ENCODE results near the gene SMOC2. TPM values are rescaled to one million over a fixed set of nuclear protein-coding genes. Genes with fewer than 3 reads are reported as not detected.

The SMOC2 gene
- total RNA-seq, 1 experiment from 2014 or later = 2.1 TPM

- Histone ChIP-seq H3T11ph (ENCODE audit: low read length) (no peak overlapping the region), H3K9me3 (ENCODE audit: control insufficient read depth, low read depth, low read length) (no peaks in the 10 kb centered on the region), H2BK15ac (ENCODE audit: low read depth, low read length) (no peak overlapping the region), H3K56ac (ENCODE audit: insufficient read length, low read depth, low read length) (no peak overlapping the region), H3K23ac (ENCODE audit: insufficient read length, low read depth, low read length) (no peak overlapping the region), H4K8ac (replicated peaks; ENCODE audit: insufficient read length, low read depth, low read length) (no peak overlapping the region), H3K18ac (ENCODE audit: insufficient read length, low read depth, low read length) (no peak overlapping the region), H2BK20ac (ENCODE audit: low read depth, low read length, poor library complexity, severe bottlenecking) (no peak overlapping the region), H2AFZ (ENCODE audit: low read length) (no peak overlapping the region), H2BK5ac (ENCODE audit: insufficient read length, low read length) (no peak overlapping the region), H4K91ac (ENCODE audit: insufficient read length, low read depth, low read length) (no peak overlapping the region), H3K9ac (ENCODE audit: extremely low read depth, insufficient read length, low read length) (no peak overlapping the region), H3K4me2 (ENCODE audit: insufficient read depth, insufficient read length, low read length) (no peak overlapping the region), H3K4me1 (ENCODE audit: insufficient read depth, low read length) (no peaks in the 10 kb centered on the region), H3K23me2 (ENCODE audit: insufficient read length, low read depth, low read length, poor library complexity, severe bottlenecking) (no peaks in the 10 kb centered on the region), H3K27ac (ENCODE audit: insufficient read length, low read depth, low read length) (no peak overlapping the region), H2AK5ac (ENCODE audit: insufficient read length, low read length) (no peak overlapping the region), H3K27me3 (ENCODE audit: insufficient read depth, low read length) (no peaks in the 10 kb centered on the region), H4K20me1 (ENCODE audit: control insufficient read depth, insufficient read depth, insufficient read length) (no peaks in the 10 kb centered on the region), H3K79me2 (ENCODE audit: insufficient read depth, low read length) (no peaks in the 10 kb centered on the region), H3K14ac (ENCODE audit: insufficient read depth, low read length) (no peak overlapping the region), H2BK120ac (ENCODE audit: low read depth, low read length, poor library complexity, severe bottlenecking) (no peak overlapping the region), H2BK12ac (ENCODE audit: insufficient read length, low read depth, low read length) (no peak overlapping the region), H3K79me1 (ENCODE audit: insufficient read depth, low read depth, low read length, poor library complexity, severe bottlenecking) (no peaks in the 10 kb centered on the region), H4K5ac (ENCODE audit: insufficient read length, low read depth, low read length) (no peak overlapping the region), H3K4ac (ENCODE audit: low read depth, low read length) (no peak overlapping the region)
- Mint-ChIP-seq H3K4me1 (peaks cover 12% of the 10 kb centered on the region in 2 experiments), H3K36me3 (ENCODE audit: insufficient read depth in 1 of 3, low read depth in 3 of 3) (peaks cover 0 to 2% (median 0%) of the 10 kb centered on the region in 3 experiments; a peak in 1 of 7 replicates), H3K9me3 (peaks cover 0 to 2% of the 10 kb centered on the region in 2 experiments; a peak in 2 of 5 replicates), H3K27ac (no peak overlapping the region; a peak in 1 of 7 replicates), H3K27me3 (ENCODE audit: low read depth) (peaks cover 6% of the 10 kb centered on the region), H3K4me3 (no peak overlapping the region)
- WGBS (ENCODE audit: extremely low coverage, insufficient read length, low lambda C conversion rate) = no CpG with 5 or more reads among the region's 7 CpGs
- TF ChIP-seq CTCF (conservative IDR thresholded peaks at IDR 0.05) = no peak
- no peak for DNase-seq
These were observed 32.2 kb downstream of the SMOC2 start for GRCh38 chr6:168473197-168473596.
